Spleen (tissue), 7 donors: Measurements from ENCODE around the gene MORC1.

ENCODE experiments used
- POLR2AphosphoS5 ChIP-seq, 3 donors: sonication (generic); formaldehyde crosslinking; IDR thresholded peaks; one replicate each; pipeline ENCODE4 v1.5.1; 2017; ENCODE audit warnings: antibody characterized with exemption in 3 of 3
- TF ChIP-seq, protein P1 (sequence below), 11 experiments: fragments of 200-600 bp in 7 of 11; fragments of 450-650 bp in 4 of 11; sonication (generic) in 4 of 11; IDR thresholded peaks in 8 of 11; conservative IDR thresholded peaks in 3 of 11; 1 replicate in 7 of 11; 2 replicates in 4 of 11; pipeline versions ENCODE4 v1.4.0 to v1.8.0; 2016 to 2021; ENCODE audit warnings: antibody characterized with exemption in 11 of 11, inconsistent platforms in 4 of 11, mild to moderate bottlenecking in 1 of 11
- donor health status: DM: no; HTN: no; CAD: no; lungs with moderate emphysema.
- donor health status: DM: no; HTN: no; CAD: no.
- donor health status: DM: no; HTN: no; CAD: no.

DNA sequence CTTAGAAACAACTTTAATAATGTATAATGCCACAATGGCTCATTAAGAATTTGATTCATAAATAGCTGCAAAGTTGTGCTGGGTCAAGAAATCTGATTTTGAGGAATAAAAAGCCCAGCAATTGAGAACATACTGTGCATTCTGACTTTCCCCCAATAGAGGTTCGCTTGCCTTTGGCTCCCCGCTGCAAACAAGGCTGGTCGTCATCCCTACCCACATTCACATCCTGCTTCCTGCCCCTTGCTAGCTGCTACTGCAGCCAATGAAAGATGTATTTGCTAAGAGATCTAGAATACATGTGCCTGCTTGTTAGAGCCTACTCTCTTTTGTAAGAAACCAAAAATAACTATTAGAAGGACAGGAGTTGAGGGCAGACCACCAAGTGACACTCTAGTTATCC is 112.5 kb downstream of the MORC1 start:
- TF ChIP-seq, protein P1, sequence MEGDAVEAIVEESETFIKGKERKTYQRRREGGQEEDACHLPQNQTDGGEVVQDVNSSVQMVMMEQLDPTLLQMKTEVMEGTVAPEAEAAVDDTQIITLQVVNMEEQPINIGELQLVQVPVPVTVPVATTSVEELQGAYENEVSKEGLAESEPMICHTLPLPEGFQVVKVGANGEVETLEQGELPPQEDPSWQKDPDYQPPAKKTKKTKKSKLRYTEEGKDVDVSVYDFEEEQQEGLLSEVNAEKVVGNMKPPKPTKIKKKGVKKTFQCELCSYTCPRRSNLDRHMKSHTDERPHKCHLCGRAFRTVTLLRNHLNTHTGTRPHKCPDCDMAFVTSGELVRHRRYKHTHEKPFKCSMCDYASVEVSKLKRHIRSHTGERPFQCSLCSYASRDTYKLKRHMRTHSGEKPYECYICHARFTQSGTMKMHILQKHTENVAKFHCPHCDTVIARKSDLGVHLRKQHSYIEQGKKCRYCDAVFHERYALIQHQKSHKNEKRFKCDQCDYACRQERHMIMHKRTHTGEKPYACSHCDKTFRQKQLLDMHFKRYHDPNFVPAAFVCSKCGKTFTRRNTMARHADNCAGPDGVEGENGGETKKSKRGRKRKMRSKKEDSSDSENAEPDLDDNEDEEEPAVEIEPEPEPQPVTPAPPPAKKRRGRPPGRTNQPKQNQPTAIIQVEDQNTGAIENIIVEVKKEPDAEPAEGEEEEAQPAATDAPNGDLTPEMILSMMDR (IDR thresholded peaks at IDR 0.05 in 8 of 11, conservative IDR thresholded peaks at IDR 0.05 in 3 of 11) = no peak
- no peak for TF ChIP-seq POLR2AphosphoS5 (IDR thresholded peaks at IDR 0.05)
